HG03457 (cell line): ENCODE measurements around the gene GPC6.

Experiments used
- ATAC-seq: cut with Tn5 transposase; IDR thresholded peaks from one replicate; pipeline ENCODE4 v1.9.1; 2021; ENCODE audit warnings: moderate number of reproducible peaks; ENCODE audit not compliant: unreplicated experiment

The GPC6 gene

GRCh38 chr13:93810264-93810663 lies 583.7 kb downstream of the GPC6 start:
- ATAC-seq, result no peak

GRCh38 chr13:93811071-93811737 lies 584.6 kb downstream of the GPC6 start:
- ATAC-seq, result no peak

GRCh38 chr13:93811738-93812112 lies 585.1 kb downstream of the GPC6 start:
- no peak for ATAC-seq

- ATAC-seq, result no peak
These were observed 588.1 kb downstream of the GPC6 start for GRCh38 chr13:93814658-93815057.

GRCh38 chr13:93818345-93818744 lies 591.7 kb downstream of the GPC6 start:
- no peak for ATAC-seq

- ATAC-seq, result no peak
These were observed 592.8 kb downstream of the GPC6 start for GRCh38 chr13:93819331-93819890.

- ATAC-seq, result no peak
These were observed 597.7 kb downstream of the GPC6 start for GRCh38 chr13:93824286-93824685.

GRCh38 chr13:93834051-93834450 lies 607.4 kb downstream of the GPC6 start:
- no peak for ATAC-seq

GRCh38 chr13:93843082-93843481 lies 616.5 kb downstream of the GPC6 start:
- no peak for ATAC-seq

- ATAC-seq, result no peak
These were observed 620.6 kb downstream of the GPC6 start for GRCh38 chr13:93847162-93847561.

GRCh38 chr13:93848247-93848646 lies 621.6 kb downstream of the GPC6 start:
- ATAC-seq, result no peak

GRCh38 chr13:93851236-93851635 lies 624.6 kb downstream of the GPC6 start:
- ATAC-seq, result no peak

GRCh38 chr13:93853912-93854311 lies 627.3 kb downstream of the GPC6 start:
- no peak for ATAC-seq

GRCh38 chr13:93857126-93857525 lies 630.5 kb downstream of the GPC6 start:
- ATAC-seq, result no peak

- ATAC-seq, result no peak
These were observed 633.1 kb downstream of the GPC6 start for GRCh38 chr13:93859716-93860115.

GRCh38 chr13:93861818-93862217 lies 635.2 kb downstream of the GPC6 start:
- no peak for ATAC-seq

- ATAC-seq, result no peak
These were observed 635.7 kb downstream of the GPC6 start for GRCh38 chr13:93862259-93862658.

GRCh38 chr13:93865235-93865634 lies 638.6 kb downstream of the GPC6 start:
- ATAC-seq, result no peak

- ATAC-seq, result no peak
These were observed 640.9 kb downstream of the GPC6 start for GRCh38 chr13:93867481-93867880.

- ATAC-seq, result no peak
These were observed 645.8 kb downstream of the GPC6 start for GRCh38 chr13:93872376-93872775.

GRCh38 chr13:93872786-93873347 lies 646.3 kb downstream of the GPC6 start:
- ATAC-seq, result no peak

- no peak for ATAC-seq
These were observed 648.9 kb downstream of the GPC6 start for GRCh38 chr13:93875547-93875946.

- no peak for ATAC-seq
These were observed 649.6 kb downstream of the GPC6 start for GRCh38 chr13:93876236-93876635.
